Nucleus accumbens (tissue), 56 donors: ENCODE data around the gene PROSER3.

ENCODE experiments used
- DNase-seq, 56 donors: peaks; one replicate each; lab custom pipeline; 2025; lab: John Stamatoyannopoulos, UW

The PROSER3 gene

GRCh38 chr19:35812220-35813042 lies 54.5 kb downstream of the PROSER3 start, which contains the start of gene PRODH2:
Gene PRODH2 (minus strand): TSS chr19:35812845. CDS start chr19:35812805, 40 bp downstream.
- DNase-seq = no peak

- DNase-seq = no peak
These were observed 55.3 kb downstream of the PROSER3 start for GRCh38 chr19:35813043-35813890.

- DNase-seq = no peak
These were observed 58.3 kb downstream of the PROSER3 start for GRCh38 chr19:35816262-35816661.

- DNase-seq = no peak
These were observed 58.9 kb downstream of the PROSER3 start for GRCh38 chr19:35816846-35817245.

- DNase-seq = no peak
These were observed 60.5 kb downstream of the PROSER3 start for GRCh38 chr19:35818445-35818844.
